Activated CD4-positive, alpha-beta T cell treated with anti-CD3 and anti-CD28 coated beads, Interleukin-2, amount 50 U/mL, for 48 hours (primary cell): ENCODE data around the gene SVIP.

Experiments
- DNase-seq, 2 experiments: peaks; one replicate each; pipeline ENCODE4 v3.0.0-alpha.2; 2020

SVIP gene

DNA sequence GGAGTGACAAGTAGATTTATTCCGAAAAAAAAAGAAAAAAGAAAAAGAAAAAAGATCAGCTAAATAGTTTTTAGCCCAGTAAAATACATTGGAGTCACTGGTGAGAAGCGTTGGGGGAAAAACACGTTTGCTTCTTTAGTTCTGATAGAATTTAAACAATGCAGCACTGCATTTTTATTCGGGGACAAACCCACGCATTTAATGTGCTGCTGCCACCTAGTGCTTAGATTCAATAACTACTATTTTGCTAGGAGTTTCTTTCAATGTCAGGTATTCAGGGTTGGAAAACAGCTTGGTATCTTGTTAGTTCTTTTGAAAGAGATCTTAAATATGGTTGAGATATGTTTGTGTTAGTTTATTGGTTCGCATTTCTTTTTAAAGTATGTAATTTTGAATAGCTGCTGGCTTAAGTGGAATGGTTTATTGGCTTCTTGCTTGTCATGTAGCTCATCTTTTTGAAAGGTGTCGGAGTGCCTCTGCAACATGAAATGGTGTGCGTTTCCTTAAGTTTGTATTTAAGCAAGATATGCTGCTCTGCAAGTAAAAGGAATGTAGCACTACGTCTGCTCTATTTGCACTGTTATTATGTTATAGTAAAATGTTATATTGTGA, 41.9 kb downstream of the SVIP start:
- DNase-seq: peak; percentile 2 to 13

DNA sequence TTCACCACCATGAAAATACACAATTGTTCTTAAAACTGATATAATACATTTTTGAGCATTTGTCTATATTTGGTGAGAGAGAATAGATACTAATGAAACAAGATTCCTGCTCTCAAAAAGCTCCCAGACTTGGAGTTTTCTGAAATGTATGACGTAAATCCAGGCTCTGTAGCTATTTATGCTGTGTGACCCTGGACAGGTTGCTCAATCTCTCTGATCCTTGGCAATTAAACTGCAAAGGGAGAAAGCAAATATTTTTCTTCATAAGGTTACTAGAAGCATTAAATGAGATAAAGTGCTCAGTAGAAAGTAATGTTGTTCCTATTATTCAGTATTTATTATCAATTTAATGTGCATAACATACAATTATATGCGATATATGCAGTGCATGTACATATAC, 42.5 kb downstream of the SVIP start:
- DNase-seq: no peak

DNA sequence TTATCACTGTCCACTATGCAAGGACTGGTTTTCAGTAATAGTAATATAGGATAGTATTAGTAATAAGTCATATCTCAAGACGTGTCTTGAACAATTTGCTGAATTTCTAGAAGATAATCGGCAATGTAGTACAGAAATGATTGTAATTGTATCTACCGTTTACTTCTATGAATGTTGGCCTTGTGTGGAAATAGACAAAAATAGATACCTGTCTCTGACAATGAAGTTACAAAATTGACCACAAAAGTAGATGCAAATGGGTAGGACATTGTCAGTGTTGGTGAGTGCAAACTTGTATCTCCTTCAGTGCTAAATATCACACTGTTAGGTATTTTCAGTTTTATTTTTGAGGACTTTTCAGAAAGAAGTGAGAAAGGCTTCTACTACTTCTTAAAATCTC, 43.1 kb downstream of the SVIP start:
- no peak for DNase-seq

DNA sequence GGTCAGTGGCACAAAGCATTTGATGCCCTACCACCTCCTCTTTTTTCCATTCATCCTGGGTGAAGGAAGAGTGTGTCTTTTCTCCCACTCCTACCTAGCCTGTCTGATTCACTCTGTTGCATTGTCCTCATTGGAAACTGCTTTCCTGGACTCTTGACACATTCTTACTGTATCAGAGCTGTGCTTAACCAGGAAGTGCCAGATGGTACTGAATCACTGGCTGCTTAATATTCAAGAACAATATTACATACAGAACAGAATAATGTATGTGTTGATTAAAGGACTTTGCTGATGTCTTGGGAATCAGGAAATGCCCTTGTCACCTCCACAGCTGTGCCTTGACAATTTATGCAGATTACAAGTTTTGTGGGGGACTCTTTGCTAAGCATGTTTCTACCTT, 44.4 kb downstream of the SVIP start:
- no peak for DNase-seq

DNA sequence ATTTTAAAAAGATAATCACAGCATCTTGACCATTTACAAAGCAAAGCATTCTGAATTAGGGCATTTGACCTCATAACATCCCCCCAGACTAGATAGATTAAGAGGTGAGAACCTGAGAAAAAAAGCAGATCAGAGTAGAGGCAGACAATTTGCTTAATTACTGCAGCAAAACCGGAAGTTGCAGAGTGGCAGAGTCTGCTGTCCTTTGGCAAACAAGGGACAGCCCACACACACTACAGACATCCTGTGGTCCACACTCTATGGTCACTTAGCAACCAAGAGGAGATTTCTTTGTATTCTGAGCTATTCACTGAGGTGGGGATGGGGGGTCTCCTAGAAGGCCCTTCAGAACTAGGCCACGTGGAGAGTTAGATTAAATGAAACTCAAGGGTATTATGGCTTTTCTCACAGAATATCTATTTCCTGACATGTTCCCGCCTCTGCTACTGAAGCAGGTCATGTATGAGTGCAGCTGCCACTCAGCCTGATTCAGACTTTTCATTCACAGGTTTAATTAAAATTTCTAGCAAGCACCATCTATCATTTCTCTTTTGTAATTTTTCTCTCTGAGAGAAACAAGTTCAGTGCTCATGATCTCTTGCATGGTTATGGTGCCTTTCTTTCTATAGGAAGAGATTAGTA, 48.5 kb downstream of the SVIP start:
- DNase-seq: no peak

DNA sequence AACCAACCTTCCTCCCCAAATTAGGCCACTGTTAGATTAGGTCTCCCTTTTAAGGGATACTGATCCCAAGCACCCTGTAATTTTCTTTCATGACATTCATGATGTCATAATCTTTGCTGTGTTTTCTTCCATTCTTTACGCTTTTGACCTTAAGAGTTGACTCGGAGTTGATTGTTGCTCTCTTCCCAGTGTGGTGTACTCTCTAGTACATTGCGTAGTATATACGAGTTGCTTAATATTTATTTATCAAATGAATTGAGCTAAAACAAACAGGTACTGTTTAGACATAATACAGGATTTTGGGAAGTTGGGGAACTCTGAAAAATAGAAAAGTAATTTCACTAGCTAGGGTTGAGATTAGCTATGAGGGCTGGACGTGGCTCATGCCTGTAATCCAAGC, 49.8 kb downstream of the SVIP start:
- no peak for DNase-seq

DNA sequence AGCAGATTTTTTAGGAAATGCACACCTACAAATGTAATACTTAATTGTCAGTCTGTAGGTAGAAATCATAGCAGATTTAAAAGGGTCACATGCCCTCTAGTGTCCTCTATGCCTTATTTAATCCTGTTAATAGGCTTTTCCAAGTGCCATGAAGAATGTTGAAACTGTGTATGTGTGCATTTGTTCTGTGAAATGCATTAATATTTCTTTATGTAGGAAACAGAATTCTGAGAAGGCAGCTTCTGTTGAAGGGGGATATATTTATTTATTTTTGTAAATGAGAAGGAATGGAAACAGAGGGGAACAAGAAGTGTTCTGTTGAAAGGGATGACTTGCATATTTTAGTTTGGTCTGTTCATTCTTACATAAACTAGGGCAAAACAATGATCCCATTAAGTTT, 51.0 kb downstream of the SVIP start:
- no peak for DNase-seq

DNA sequence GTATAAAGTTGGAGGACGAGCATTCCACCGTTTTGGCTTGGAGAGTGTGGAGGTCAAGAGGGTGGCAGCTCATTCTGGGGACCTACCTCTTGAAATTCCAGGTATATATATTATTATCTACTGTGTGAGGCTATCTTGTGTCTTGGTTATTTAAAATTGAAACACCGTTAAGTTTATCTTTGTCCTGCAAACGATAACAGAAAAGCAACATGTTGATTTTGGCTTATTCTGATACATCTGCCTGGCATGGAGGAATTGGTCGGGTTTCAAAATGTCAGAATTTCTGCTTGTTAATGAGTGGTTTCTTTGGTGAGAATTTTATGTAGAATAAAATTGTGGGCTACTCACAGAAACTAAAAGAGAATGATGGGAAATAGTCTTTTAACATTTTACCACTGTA, 54.4 kb downstream of the SVIP start:
- DNase-seq: no peak

DNA sequence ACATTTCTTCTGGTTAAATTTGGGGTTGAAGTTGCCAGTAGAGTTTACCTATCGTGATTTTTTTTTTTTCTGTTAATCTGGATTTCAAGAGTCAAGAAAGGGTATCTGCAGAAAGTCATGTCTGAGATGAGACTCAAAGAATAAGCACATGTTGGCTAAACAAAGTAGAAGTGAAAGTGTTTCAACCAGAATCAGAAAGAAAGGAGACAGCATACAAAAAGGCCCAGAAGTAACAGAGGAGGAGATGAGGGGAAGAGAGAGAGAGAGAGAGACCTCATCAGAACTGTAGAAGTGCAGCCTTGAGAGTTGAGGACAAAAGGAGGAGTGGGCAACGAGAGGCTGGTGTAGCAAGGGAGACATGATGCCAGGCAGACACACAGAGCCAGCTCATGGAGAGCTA, 54.9 kb downstream of the SVIP start:
- DNase-seq: no peak

DNA sequence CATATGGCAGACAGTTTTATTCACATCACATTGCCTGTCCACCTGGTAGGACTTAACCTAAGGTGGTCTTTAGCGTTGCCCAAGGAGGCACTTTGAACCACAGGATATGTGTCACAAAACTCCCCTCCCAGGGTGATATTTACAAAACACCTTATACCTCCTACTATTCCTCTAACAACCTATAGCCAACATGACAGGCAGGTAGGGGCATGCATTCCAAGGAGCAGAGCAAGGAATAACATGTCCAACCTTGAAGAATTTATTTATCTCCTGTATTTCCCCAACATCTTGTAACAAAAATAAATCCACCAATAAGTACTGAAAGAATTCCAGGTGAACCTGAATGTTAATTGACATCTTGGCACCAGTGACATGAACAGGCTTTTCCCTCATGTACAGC, 60.5 kb downstream of the SVIP start:
- no peak for DNase-seq
